Measurements from ENCODE around the gene DBI.

GRCh38 chr2:119323459-119323858 is 43.3 kb upstream of the DBI start:
- no peak for TF ChIP-seq CTCF (conservative IDR thresholded peaks at IDR 0.05 in 1 of 2, IDR thresholded peaks at IDR 0.05 in 1 of 2; ENCODE audit: low read depth in 1 of 2, low read length in 2 of 2)
- no peak for TF ChIP-seq EZH2 (IDR thresholded peaks at IDR 0.05; ENCODE audit: low read length, missing control alignments)

All from fibroblast of lung (primary cell).